Measurements from ENCODE around the gene ADD3.

Gene ADD3

DNA sequence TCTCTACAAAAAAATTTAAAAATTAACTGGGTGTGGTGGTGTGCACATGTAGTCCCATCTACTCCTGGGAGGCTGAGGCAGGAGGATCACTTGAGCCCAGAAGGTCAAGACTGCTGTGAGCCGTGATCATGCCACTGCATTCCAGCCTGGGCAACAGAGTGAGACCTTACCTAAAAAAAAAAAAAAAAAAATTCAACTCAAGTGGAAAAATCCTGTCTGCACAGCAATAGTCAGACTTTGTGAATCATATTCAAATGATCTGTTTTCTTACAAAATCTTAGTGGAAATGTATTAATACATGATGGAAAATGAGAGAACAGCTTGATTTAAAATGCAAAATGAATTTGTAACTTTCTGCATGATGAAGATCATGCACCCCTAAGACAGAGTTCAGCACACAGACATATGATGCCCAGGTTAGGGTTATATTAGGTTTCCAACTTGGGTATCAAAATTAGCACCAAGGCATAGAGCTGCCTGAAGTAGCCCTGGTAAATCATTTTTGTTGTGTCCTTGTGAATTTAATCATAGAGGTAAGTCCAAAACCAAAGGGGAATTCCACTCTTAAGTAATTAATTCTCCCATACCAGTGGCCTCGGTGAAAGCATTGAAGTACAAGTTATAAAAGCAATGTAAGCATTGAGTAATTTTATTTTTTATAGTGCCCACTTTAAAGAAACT lies 93.8 kb downstream of the ADD3 start:
- TF ChIP-seq, protein P1, sequence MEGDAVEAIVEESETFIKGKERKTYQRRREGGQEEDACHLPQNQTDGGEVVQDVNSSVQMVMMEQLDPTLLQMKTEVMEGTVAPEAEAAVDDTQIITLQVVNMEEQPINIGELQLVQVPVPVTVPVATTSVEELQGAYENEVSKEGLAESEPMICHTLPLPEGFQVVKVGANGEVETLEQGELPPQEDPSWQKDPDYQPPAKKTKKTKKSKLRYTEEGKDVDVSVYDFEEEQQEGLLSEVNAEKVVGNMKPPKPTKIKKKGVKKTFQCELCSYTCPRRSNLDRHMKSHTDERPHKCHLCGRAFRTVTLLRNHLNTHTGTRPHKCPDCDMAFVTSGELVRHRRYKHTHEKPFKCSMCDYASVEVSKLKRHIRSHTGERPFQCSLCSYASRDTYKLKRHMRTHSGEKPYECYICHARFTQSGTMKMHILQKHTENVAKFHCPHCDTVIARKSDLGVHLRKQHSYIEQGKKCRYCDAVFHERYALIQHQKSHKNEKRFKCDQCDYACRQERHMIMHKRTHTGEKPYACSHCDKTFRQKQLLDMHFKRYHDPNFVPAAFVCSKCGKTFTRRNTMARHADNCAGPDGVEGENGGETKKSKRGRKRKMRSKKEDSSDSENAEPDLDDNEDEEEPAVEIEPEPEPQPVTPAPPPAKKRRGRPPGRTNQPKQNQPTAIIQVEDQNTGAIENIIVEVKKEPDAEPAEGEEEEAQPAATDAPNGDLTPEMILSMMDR (IDR thresholded peaks at IDR 0.05): no peak

GRCh38 chr10:110103921-110104461 lies 96.2 kb downstream of the ADD3 start:
- TF ChIP-seq, protein P1 (IDR thresholded peaks at IDR 0.05): no peak

- TF ChIP-seq, protein P1 (IDR thresholded peaks at IDR 0.05): no peak
Observed at GRCh38 chr10:110105873-110106272, 98.1 kb downstream of the ADD3 start.

- TF ChIP-seq, protein P1 (IDR thresholded peaks at IDR 0.05): no peak
Observed at GRCh38 chr10:110107430-110107829, 99.6 kb downstream of the ADD3 start.

DNA sequence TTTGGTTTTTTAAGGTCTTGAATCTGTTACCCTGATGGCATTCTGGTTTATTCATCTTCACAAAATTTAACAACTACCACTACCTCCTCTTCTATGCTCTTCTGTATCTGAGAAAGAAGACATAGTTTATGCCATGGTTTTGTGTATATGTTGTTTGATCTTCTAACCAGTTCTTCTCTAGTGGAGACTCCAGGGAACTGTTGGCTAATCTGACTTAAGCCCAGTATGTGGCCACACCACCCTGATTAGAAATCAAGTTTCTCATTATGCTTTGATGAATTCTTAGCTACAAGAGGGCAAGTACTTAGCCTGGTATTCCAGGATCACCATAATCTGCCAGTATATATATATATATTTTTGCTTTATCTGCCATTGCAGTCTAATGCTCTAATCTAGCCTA lies 100.1 kb downstream of the ADD3 start:
- TF ChIP-seq, protein P1 (IDR thresholded peaks at IDR 0.05): no peak

DNA sequence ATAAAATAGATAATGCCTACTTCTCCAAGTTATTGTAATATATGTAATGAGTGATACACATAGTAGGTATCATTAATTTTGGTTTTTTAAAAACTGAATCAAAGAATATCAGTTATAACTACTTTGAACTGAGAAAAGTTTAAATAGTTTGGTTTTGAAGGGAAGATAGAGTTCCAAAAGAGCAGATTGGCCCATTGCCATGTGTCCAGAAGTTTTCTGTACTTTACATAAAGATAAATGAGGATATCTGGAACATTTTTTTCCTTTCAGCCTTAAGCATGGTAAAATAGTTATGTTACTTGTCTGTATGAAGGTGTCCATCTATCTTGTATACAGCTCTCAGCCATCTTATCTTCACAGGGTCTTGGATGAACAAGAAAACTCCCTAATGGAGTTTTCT lies 101.7 kb downstream of the ADD3 start:
- TF ChIP-seq, protein P1 (IDR thresholded peaks at IDR 0.05): no peak

DNA sequence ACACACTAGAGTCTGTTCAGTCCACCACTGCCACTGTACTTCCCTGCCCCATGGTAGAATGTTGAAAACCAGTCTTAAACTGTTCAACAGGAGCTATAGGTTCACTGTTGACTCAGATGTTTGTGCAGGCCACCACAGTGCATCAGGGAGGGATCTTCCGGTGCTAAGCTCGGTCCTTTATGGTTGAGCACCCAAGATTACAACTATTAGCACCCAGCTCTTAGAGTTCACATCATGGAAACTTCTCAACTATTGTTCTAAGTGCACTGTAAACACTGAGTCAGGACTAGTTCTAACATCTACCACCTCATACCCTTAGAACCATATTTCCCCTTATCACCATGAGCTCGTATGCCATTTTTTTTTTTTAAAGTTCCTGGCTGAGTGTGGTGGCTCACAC lies 102.6 kb downstream of the ADD3 start:
- TF ChIP-seq, protein P1 (IDR thresholded peaks at IDR 0.05): no peak

All from LNCAP (cell line).